Measurements from ENCODE around the gene PORCN.
"Not testable (repeated sequence)": the region's sequence is repeated elsewhere in the genome, so short reads cannot be mapped to it uniquely, and the experiment has no call there.

PORCN gene

DNA sequence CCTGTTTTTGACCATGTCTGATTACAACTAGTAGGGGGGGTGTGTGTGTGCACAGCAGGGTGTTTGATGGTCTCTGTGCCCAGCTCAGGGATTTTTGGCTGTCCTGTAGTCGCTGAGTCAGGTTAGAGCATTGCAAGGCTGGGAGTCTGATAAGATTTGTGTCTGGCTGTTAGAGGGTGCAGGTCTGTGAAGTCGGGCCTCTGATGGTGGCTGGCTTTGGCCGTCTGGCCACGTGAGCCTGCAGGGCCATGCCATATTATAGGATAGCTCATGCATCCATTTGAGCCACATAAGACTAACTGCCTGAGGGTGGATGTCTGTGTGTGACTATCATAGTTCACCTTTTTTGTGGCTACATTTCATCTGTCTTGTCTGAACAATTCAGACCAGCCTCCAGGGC lies 4.9 kb downstream of the PORCN start:
- TF ChIP-seq, protein P1, sequence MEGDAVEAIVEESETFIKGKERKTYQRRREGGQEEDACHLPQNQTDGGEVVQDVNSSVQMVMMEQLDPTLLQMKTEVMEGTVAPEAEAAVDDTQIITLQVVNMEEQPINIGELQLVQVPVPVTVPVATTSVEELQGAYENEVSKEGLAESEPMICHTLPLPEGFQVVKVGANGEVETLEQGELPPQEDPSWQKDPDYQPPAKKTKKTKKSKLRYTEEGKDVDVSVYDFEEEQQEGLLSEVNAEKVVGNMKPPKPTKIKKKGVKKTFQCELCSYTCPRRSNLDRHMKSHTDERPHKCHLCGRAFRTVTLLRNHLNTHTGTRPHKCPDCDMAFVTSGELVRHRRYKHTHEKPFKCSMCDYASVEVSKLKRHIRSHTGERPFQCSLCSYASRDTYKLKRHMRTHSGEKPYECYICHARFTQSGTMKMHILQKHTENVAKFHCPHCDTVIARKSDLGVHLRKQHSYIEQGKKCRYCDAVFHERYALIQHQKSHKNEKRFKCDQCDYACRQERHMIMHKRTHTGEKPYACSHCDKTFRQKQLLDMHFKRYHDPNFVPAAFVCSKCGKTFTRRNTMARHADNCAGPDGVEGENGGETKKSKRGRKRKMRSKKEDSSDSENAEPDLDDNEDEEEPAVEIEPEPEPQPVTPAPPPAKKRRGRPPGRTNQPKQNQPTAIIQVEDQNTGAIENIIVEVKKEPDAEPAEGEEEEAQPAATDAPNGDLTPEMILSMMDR (IDR thresholded peaks at IDR 0.05; ENCODE audit: low read depth, low read length) = no peak
- in situ Hi-C loops (cut with HindIII; ENCODE audit: low sequenced_read_pairs) = no loop called here
- no peak for DNase-seq (ENCODE audit: low read depth, low spot score)
- H3K4me3 ChIP-seq (ENCODE audit: low read depth, low read length) = no peak overlapping the region

DNA sequence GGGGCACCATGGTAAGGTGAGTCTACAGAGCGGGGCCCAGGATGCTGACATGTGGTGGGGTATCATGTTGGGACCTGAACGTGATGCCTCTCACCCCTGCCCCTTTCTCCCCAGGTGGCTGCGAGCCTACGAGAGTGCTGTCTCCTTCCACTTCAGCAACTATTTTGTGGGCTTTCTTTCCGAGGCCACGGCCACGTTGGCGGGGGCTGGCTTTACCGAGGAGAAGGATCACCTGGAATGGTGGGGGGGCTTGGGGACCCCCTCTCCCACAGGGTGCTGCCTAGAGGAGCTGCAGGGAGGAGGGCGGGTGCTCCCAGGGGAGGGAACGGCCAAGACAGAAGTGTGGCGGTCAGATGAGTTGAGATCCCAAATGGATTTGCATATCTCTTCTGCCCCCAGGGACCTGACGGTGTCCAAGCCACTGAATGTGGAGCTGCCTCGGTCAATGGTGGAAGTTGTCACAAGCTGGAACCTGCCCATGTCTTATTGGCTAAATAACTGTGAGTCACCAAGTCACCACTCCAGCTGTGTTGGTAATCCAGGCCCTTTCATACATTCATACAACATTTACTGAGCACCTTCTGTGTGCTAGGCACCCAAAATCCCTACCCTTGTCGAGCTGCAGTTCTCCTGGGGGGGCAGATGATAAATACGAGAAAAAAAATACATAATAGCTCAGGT lies 5.5 kb downstream of the PORCN start:
- no peak overlapping the region for H3K4me3 ChIP-seq (ENCODE audit: low read depth, low read length)
- TF ChIP-seq, protein P1 (IDR thresholded peaks at IDR 0.05; ENCODE audit: low read depth, low read length) = no peak
- DNase-seq (ENCODE audit: low read depth, low spot score) = no peak
- in situ Hi-C loops (cut with HindIII; ENCODE audit: low sequenced_read_pairs) = no loop called here

DNA sequence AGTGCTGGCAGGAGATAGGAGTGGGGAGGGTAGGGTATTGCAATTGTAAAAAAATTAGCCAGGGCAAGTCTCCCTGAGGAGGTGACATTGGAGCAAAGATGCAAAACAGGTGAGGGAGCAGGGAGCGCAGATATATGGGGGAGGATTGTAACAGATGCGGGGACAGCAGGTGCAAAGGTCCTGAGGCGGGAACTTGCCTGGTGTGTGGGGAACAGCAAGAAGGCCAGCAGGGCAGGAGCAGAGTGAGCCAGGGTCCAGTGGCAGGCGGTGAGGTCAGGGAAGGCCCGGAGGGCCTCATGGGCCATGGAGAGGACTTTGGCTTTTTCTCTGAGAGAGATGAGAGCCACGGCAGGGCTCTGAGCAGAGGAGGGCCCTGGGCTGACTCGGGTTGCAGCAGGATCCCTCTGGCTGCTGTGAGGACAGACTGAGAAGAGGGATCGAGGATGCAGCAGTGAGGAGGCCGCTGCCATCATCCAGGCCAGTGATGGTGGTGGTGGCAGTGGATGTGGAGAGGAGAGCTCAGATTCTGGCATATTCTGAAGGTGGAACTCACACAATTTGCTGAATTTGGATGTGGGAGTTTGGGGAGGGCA lies 6.2 kb downstream of the PORCN start:
- in situ Hi-C loops (cut with HindIII; ENCODE audit: low sequenced_read_pairs) = no loop called here
- TF ChIP-seq, protein P1 (IDR thresholded peaks at IDR 0.05; ENCODE audit: low read depth, low read length) = no peak
- DNase-seq (ENCODE audit: low read depth, low spot score) = no peak
- no peak overlapping the region for H3K4me3 ChIP-seq (ENCODE audit: low read depth, low read length)

DNA sequence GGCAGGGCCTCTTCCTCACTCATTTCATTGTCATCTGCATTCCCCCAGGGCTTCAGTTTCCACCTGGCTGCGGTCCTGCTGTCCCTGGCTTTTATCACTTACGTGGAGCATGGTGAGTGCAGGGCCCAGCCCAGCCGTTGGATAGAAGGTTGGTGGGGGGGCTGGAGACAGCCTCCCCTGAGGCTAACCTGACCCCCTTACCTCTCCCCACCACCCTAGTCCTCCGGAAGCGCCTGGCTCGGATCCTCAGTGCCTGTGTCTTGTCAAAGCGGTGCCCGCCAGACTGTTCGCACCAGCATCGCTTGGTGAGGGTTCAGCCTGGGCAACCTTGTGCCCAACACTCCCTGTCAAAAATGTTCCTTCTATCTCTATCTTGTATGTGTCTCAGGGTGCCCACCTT lies 7.0 kb downstream of the PORCN start:
- TF ChIP-seq, protein P1 (IDR thresholded peaks at IDR 0.05; ENCODE audit: low read depth, low read length) = no peak
- no peak for DNase-seq (ENCODE audit: low read depth, low spot score)
- H3K4me3 ChIP-seq (ENCODE audit: low read depth, low read length) = no peak overlapping the region
- in situ Hi-C loops (cut with HindIII; ENCODE audit: low sequenced_read_pairs) = no loop called here

- DNase-seq (ENCODE audit: low read depth, low spot score) = no peak
- H3K4me3 ChIP-seq (ENCODE audit: low read depth, low read length) = no peak overlapping the region
- in situ Hi-C loops (cut with HindIII; ENCODE audit: low sequenced_read_pairs) = no loop called here
- TF ChIP-seq, protein P1 (IDR thresholded peaks at IDR 0.05; ENCODE audit: low read depth, low read length) = no peak
Measured at GRCh38 chrX:48516285-48516684, 7.5 kb downstream of the PORCN start.

DNA sequence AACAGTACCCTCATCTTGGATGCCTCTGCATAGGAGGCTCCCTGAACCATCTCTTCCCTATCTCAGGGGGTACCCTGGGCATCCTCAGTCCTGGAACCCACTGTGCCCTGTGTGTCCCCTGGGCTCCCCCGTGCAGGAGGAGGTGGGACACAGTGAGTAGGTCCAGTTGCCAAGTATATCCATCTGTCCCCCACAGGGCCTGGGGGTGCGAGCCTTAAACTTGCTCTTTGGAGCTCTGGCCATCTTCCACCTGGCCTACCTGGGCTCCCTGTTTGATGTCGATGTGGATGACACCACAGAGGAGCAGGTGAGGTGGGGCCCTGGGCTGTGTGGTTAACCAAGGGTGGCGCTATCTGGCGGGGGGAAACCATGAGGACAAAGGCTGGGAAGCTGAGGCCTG lies 8.2 kb downstream of the PORCN start:
- TF ChIP-seq, protein P1 (IDR thresholded peaks at IDR 0.05; ENCODE audit: low read depth, low read length) = no peak
- in situ Hi-C loops (cut with HindIII; ENCODE audit: low sequenced_read_pairs) = no loop called here
- no peak overlapping the region for H3K4me3 ChIP-seq (ENCODE audit: low read depth, low read length)
- no peak for DNase-seq (ENCODE audit: low read depth, low spot score)

DNA sequence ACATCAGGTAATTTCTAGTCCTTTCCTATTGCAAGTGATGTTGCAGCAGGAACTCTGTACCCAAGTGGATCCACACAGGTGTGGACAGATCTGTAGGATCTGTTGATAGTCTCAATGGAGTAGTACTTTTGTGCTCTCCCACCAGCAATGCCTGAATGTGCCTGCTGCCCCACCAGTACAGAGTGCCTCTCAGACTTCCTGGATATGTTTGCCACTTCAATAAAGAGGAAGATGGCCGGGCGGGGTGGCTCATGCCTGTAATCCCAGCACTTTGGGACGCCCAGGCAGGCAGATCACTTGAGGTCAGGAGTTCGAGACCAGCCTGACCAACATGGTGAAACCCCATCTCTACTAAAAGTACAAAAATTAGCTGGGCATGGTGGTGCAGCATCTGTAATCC lies 10.7 kb downstream of the PORCN start:
- DNase-seq (ENCODE audit: low read depth, low spot score); H3K4me3 ChIP-seq (ENCODE audit: low read depth, low read length); in situ Hi-C loops (cut with HindIII; ENCODE audit: low sequenced_read_pairs): not testable (repeated sequence)

All from astrocyte of the spinal cord (primary cell).